HFFc6 (cell line): Measurements from ENCODE around the gene SMPDL3B. TPM values are rescaled to one million over a fixed set of nuclear protein-coding genes. Genes with fewer than 3 reads are reported as not detected.

Source experiments
- DNase-seq: peaks from one replicate; pipeline ENCODE4 v3.0.0-alpha.2; 2018
- H3K27ac Mint-ChIP-seq: 2 replicates; pipeline ENCODE4 v1.8.0; 2020; ENCODE audit warnings: mild to moderate bottlenecking, mixed read lengths
- H3K27me3 Mint-ChIP-seq: 2 replicates; pipeline ENCODE4 v1.8.0; 2021; ENCODE audit warnings: mild to moderate bottlenecking, moderate library complexity, mixed read lengths; ENCODE audit not compliant: insufficient read depth
- H3K36me3 Mint-ChIP-seq: 2 replicates; pipeline ENCODE4 v1.8.0; 2021; ENCODE audit warnings: low read depth, mixed read lengths
- H3K4me1 Mint-ChIP-seq: 2 replicates; pipeline ENCODE4 v1.8.0; 2020; ENCODE audit warnings: low read depth, mixed read lengths
- H3K4me3 Mint-ChIP-seq: 2 replicates; pipeline ENCODE4 v1.8.0; 2020; ENCODE audit warnings: mild to moderate bottlenecking, moderate library complexity, mixed read lengths
- H3K9me3 Mint-ChIP-seq: 2 replicates; pipeline ENCODE4 v1.8.0; 2020; ENCODE audit warnings: mild to moderate bottlenecking, mixed read lengths
- total RNA-seq, 6 experiments: library from RNA; stranded (reverse); fragmentation: NEBNext Ultra II Directional; extraction: Animal tissue kit (Norgen Biotek cat#: 25700); gene quantifications; 2 replicates in 1 of 6; 3 replicates in 5 of 6; pipeline ENCODE4 v1.2.3, GENCODE V29; 2021
- TF ChIP-seq, protein P1 (sequence below): fragments of 200-600 bp; sonication (generic); IDR thresholded peaks from 2 replicates; pipeline ENCODE4 v1.5.0; 2021; ENCODE audit warnings: antibody characterized with exemption, mild to moderate bottlenecking

Gene SMPDL3B
- total RNA-seq, 6 experiments from 2014 or later = not detected

DNA sequence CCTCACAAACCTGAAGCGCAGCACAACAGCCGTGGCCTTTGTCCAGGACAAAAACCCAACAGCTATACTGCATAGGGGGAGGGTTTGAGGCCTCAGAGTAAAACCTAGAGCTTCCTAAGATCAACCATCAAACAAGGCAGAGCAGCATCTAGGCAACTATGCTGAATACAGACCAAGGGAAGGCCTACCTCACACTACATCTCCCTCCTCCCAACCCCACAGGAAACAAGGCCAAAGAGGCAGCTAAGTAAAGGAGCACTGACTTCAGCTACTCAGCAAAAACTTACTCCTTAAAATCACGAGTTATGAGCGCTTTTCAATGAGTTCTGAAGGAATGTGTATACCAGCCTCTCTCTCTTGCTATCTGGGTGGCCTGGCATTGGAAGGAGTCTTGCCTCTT lies 37.3 kb downstream of the SMPDL3B start:
- Mint-ChIP-seq H3K4me1 (peaks cover 47% of the 10 kb centered on the region), H3K27ac (no peak overlapping the region; the same call in 1 of the 2 replicates), H3K36me3 (peaks cover 22% of the 10 kb centered on the region; the same call in 1 of the 2 replicates), H3K4me3 (no peak overlapping the region), H3K9me3 (no peaks in the 10 kb centered on the region), H3K27me3 (peaks cover 3% of the 10 kb centered on the region; the same call in 1 of the 2 replicates)
- no peak for DNase-seq
- TF ChIP-seq, protein P1, sequence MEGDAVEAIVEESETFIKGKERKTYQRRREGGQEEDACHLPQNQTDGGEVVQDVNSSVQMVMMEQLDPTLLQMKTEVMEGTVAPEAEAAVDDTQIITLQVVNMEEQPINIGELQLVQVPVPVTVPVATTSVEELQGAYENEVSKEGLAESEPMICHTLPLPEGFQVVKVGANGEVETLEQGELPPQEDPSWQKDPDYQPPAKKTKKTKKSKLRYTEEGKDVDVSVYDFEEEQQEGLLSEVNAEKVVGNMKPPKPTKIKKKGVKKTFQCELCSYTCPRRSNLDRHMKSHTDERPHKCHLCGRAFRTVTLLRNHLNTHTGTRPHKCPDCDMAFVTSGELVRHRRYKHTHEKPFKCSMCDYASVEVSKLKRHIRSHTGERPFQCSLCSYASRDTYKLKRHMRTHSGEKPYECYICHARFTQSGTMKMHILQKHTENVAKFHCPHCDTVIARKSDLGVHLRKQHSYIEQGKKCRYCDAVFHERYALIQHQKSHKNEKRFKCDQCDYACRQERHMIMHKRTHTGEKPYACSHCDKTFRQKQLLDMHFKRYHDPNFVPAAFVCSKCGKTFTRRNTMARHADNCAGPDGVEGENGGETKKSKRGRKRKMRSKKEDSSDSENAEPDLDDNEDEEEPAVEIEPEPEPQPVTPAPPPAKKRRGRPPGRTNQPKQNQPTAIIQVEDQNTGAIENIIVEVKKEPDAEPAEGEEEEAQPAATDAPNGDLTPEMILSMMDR = no peak

DNA sequence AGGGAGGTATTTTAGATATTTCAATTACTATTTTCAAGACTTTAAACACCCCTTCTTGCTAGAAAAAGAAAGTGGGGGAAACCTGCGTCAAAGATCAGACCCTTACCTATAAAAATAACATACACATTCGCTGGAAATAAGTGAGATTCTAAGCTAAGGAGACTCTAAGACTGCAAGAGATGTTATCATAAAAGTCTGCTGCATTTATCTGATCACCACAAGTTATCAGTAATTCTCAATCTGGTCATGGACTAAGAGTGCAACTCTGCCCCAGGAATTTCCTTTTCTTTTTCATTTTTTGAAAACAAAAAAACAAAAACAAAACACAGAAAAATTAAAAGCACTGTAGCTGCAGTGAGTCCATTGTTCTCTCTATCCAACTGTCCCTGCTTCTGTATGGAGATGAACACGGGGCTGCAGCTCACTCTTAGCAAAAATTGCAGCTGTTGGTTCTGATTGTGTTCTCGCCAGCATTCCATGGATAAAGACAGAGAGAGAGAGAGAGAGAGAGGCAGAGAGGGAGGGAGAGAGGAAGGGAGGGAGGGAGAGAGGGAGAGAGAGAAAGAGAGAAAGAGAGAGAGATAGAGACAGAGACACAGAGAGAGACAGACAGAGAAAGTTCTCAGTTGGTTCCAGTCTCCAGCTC lies 39.1 kb downstream of the SMPDL3B start:
- Mint-ChIP-seq H3K27ac (no peak overlapping the region), H3K9me3 (no peaks in the 10 kb centered on the region), H3K4me3 (no peak overlapping the region), H3K27me3 (peaks cover 2% of the 10 kb centered on the region; the same call in 1 of the 2 replicates), H3K36me3 (peaks cover 12% of the 10 kb centered on the region; the same call in 1 of the 2 replicates), H3K4me1 (peaks cover 30% of the 10 kb centered on the region)
- no peak for DNase-seq
- TF ChIP-seq, protein P1 = no peak

DNA sequence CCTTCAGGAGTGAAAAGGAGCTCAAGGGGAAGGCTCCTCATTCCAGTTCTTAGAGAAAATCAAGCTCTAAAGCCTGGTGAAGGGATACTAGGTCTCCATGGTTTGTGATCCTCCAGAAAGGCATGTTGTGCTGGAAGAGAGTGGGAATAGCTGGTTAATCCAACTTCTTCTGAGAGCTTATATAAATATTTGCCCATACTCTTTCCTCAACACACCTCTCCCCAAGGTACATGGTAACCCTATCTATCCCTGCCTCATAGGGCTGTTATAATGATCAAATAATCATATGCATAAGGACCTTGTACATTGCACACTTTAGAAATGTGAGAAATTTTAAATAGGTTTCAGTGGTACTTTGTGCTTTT lies 39.6 kb downstream of the SMPDL3B start:
- H3K36me3 Mint-ChIP-seq = peaks cover 12% of the 10 kb centered on the region; the same call in 1 of the 2 replicates
- no peak overlapping the region for H3K4me3 Mint-ChIP-seq
- H3K27ac Mint-ChIP-seq = no peak overlapping the region
- H3K9me3 Mint-ChIP-seq = no peaks in the 10 kb centered on the region
- peaks cover 2% of the 10 kb centered on the region; the same call in 1 of the 2 replicates for H3K27me3 Mint-ChIP-seq
- peaks cover 25% of the 10 kb centered on the region for H3K4me1 Mint-ChIP-seq
- TF ChIP-seq, protein P1 = no peak
- DNase-seq = no peak

DNA sequence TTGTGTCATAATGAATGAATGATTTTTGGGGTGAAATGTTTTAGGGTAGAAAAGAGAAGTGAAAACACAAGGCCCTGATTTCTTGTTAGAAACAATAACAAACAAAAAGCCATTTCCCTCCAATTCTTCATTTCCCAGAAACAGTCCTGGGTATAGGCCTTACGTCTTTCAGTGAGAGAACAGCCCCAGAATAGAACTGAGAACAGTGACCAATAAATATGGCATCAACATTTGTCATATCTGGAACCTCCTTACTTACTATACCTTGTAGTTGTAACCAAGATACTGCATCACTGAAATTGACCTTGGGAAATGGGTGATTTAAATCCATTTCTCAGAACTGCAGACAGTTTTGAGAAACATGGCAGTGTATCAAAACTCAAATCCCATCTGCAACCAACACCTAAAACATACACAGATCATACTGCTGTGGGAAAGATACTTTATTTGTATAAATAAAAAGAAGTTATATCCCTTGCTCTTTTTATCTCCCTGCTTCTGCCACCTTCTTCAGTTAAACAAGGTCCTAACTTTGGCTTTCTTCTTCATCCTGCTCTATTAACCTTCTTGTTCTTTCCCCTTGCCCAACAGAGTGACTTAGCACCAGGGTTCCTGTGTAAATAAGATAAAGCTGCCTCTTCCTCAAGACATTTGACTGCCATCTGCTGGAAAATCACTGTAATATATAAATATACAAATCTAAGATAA lies 44.5 kb downstream of the SMPDL3B start:
- Mint-ChIP-seq H3K27me3 (peaks cover 2% of the 10 kb centered on the region; the same call in 1 of the 2 replicates), H3K9me3 (no peaks in the 10 kb centered on the region), H3K4me1 (no peaks in the 10 kb centered on the region; the same call in 1 of the 2 replicates), H3K36me3 (no peaks in the 10 kb centered on the region), H3K27ac (no peak overlapping the region), H3K4me3 (no peak overlapping the region)
- TF ChIP-seq, protein P1 = peak; percentile 81
- peak; percentile 70 for DNase-seq

DNA sequence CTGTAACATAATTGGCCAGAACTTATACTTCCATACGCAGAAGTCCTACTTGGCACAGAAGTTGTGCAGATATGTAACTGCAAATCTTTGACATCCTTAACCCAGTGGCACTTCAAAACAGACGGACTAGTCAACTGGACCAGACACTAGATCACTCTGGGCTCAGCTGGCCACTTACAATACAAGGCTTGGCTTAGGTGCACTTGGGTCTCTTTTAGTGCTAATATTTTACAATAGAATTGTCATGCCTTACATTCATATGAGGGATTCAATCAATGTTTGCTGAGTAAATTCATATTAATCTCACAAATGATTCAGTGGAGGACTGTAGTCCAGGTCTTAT lies 45.0 kb downstream of the SMPDL3B start:
- no peak overlapping the region for H3K4me3 Mint-ChIP-seq
- no peaks in the 10 kb centered on the region; the same call in 1 of the 2 replicates for H3K4me1 Mint-ChIP-seq
- H3K36me3 Mint-ChIP-seq = no peaks in the 10 kb centered on the region
- no peaks in the 10 kb centered on the region for H3K9me3 Mint-ChIP-seq
- peaks cover 2% of the 10 kb centered on the region; the same call in 1 of the 2 replicates for H3K27me3 Mint-ChIP-seq
- TF ChIP-seq, protein P1 = no peak; the same call in 1 of the 2 replicates
- DNase-seq = no peak
- H3K27ac Mint-ChIP-seq = no peak overlapping the region
